K562 (cell line): ENCODE results near the gene SLC7A4. TPM values are rescaled to one million over a fixed set of nuclear protein-coding genes. Genes with fewer than 3 reads are reported as not detected.

Experiments
- BHLHE40 ChIP-seq: IDR thresholded peaks from 2 replicates; pipeline ENCODE4 v1.6.1; 2011; ENCODE audit warnings: low read length, improper control_type of control experiment
- ETV5 ChIP-seq: sonication (generic); formaldehyde crosslinking; IDR thresholded peaks from 2 replicates; pipeline ENCODE4 v1.4.0; 2020; ENCODE audit warnings: low read depth, mild to moderate bottlenecking, missing genetic modification reagents
- KLF13 ChIP-seq: fragments of 450-650 bp; IDR thresholded peaks from 2 replicates; pipeline ENCODE4 v1.6.1; 2016; ENCODE audit warnings: missing genetic modification characterization, low read depth, mild to moderate bottlenecking, missing compliant biosample characterization, moderate library complexity, borderline replicate concordance
- NR1H2 ChIP-seq: sonication (generic); formaldehyde crosslinking; IDR thresholded peaks from 2 replicates; pipeline ENCODE4 v1.4.0; 2020; ENCODE audit warnings: mild to moderate bottlenecking, missing genetic modification reagents
- PTRF ChIP-seq: fragments of 450-650 bp; IDR thresholded peaks from 2 replicates; pipeline ENCODE4 v1.6.1; 2016; ENCODE audit warnings: mild to moderate bottlenecking, missing genetic modification characterization, missing compliant biosample characterization
- SLC30A9 ChIP-seq: fragments of 250-450 bp; sonication (Bioruptor Pico); IDR thresholded peaks from 2 replicates; pipeline ENCODE4 v1.8.0; 2022; ENCODE audit warnings: mild to moderate bottlenecking, moderate library complexity
- SP2 ChIP-seq: IDR thresholded peaks from 2 replicates; pipeline ENCODE4 v1.6.1; 2011; ENCODE audit warnings: mild to moderate bottlenecking, low read depth, low read length, moderate library complexity; ENCODE audit not compliant: poor library complexity, severe bottlenecking; ENCODE audit errors: extremely low read depth
- SRSF7 ChIP-seq: fragments of 200-400 bp; formaldehyde crosslinking; optimal IDR thresholded peaks from 2 replicates; pipeline ENCODE3; 2017; ENCODE audit warnings: mild to moderate bottlenecking, low read depth, low read length
- ZBTB9 ChIP-seq: fragments of 450-650 bp; formaldehyde crosslinking; IDR thresholded peaks from 2 replicates; pipeline ENCODE4 v1.4.0; 2020; ENCODE audit warnings: mild to moderate bottlenecking, moderate library complexity
- ZFP30 ChIP-seq: fragments of 250-450 bp; sonication (Bioruptor Pico); IDR thresholded peaks from 2 replicates; pipeline ENCODE4 v1.8.0; 2022; ENCODE audit warnings: moderate library complexity, mild to moderate bottlenecking, inconsistent platforms, borderline replicate concordance
- ZNF165 ChIP-seq: fragments of 250-450 bp; sonication (Bioruptor Pico); IDR thresholded peaks from 2 replicates; pipeline ENCODE4 v1.4.0; 2020; ENCODE audit warnings: borderline replicate concordance
- ZNF311 ChIP-seq: fragments of 250-450 bp; sonication (Bioruptor Pico); IDR thresholded peaks from 2 replicates; pipeline ENCODE4 v1.4.0; 2020; ENCODE audit warnings: mild to moderate bottlenecking, moderate library complexity
- polyA plus RNA-seq, 8 experiments: library from polyadenylated mRNA; depleted of rRNA in 4 of 8; stranded (reverse) in 5 of 8; unstranded in 3 of 8; fragments of >200 nt; fragmentation: Nextera tagmentation in 2 of 8; fragmentation: Illumina TruSeq in 1 of 8; extraction: Ambion mirVana in 2 of 8; extraction: Trizol in 1 of 8; gene quantifications; 2 replicates each; pipeline versions ENCODE4 v1.2.1 to v1.2.3, GENCODE V29; 2011 to 2014; ENCODE audit warnings: inconsistent platforms in 1 of 8, missing spikeins in 1 of 8
- total RNA-seq, 7 experiments: library from RNA; depleted of rRNA in 6 of 7; stranded (reverse); fragments of >200 nt in 6 of 7; fragmentation: Illumina TruSeq in 2 of 7; extraction: Trizol in 2 of 7; gene quantifications; 2 replicates each; pipeline versions ENCODE4 v1.2.1 to v1.2.3, GENCODE V29; 2011 to 2021; ENCODE audit warnings: low replicate concordance in 1 of 7
- TF ChIP-seq, protein P1 (sequence below): fragments of 450-650 bp; formaldehyde crosslinking; IDR thresholded peaks from 2 replicates; pipeline ENCODE4 v1.4.0; 2022; ENCODE audit warnings: missing genetic modification characterization
- TF ChIP-seq, protein P2 (sequence below): fragments of 450-650 bp; IDR thresholded peaks from 2 replicates; pipeline ENCODE4 v1.7.0; 2016; ENCODE audit warnings: borderline replicate concordance
- TF ChIP-seq, protein P3 (sequence below): conservative IDR thresholded peaks from 2 replicates; pipeline ENCODE4 v1.6.1; 2011; ENCODE audit warnings: low read depth, mild to moderate bottlenecking, low read length; ENCODE audit not compliant: control insufficient read depth

The SLC7A4 gene
- total and polyA plus RNA-seq, 9 of the 15 experiments (the other 6 are each of a cell fraction or from before 2014, with no cell fraction given): not detected

GRCh38 chr22:21045585-21046294, 13.4 kb upstream of the SLC7A4 start, which contains the start of gene LRRC74B (continued):
- no peak for TF ChIP-seq ZNF311 (CRISPR knock-in tag)
- no peak for TF ChIP-seq NR1H2 (CRISPR knock-in tag)
- TF ChIP-seq, protein P1, sequence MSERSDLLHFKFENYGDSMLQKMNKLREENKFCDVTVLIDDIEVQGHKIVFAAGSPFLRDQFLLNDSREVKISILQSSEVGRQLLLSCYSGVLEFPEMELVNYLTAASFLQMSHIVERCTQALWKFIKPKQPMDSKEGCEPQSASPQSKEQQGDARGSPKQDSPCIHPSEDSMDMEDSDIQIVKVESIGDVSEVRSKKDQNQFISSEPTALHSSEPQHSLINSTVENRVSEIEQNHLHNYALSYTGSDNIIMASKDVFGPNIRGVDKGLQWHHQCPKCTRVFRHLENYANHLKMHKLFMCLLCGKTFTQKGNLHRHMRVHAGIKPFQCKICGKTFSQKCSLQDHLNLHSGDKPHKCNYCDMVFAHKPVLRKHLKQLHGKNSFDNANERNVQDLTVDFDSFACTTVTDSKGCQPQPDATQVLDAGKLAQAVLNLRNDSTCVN (CRISPR knock-in tag): 0 out of 2 replicates have a peak, but pooled peaks have one; percentile 5
- no peak for TF ChIP-seq SLC30A9 (CRISPR knock-in tag)
- no peak for TF ChIP-seq ETV5 (CRISPR knock-in tag)
- TF ChIP-seq, protein P2, sequence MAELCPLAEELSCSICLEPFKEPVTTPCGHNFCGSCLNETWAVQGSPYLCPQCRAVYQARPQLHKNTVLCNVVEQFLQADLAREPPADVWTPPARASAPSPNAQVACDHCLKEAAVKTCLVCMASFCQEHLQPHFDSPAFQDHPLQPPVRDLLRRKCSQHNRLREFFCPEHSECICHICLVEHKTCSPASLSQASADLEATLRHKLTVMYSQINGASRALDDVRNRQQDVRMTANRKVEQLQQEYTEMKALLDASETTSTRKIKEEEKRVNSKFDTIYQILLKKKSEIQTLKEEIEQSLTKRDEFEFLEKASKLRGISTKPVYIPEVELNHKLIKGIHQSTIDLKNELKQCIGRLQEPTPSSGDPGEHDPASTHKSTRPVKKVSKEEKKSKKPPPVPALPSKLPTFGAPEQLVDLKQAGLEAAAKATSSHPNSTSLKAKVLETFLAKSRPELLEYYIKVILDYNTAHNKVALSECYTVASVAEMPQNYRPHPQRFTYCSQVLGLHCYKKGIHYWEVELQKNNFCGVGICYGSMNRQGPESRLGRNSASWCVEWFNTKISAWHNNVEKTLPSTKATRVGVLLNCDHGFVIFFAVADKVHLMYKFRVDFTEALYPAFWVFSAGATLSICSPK: no peak
- peak; percentile 80; the same call in 1 of the 2 replicates for TF ChIP-seq ZNF165 (CRISPR knock-in tag)
- TF ChIP-seq ZFP30 (CRISPR knock-in tag): no peak
- no peak for TF ChIP-seq SRSF7
- TF ChIP-seq, protein P3, sequence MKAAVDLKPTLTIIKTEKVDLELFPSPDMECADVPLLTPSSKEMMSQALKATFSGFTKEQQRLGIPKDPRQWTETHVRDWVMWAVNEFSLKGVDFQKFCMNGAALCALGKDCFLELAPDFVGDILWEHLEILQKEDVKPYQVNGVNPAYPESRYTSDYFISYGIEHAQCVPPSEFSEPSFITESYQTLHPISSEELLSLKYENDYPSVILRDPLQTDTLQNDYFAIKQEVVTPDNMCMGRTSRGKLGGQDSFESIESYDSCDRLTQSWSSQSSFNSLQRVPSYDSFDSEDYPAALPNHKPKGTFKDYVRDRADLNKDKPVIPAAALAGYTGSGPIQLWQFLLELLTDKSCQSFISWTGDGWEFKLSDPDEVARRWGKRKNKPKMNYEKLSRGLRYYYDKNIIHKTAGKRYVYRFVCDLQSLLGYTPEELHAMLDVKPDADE: peak; percentile 81
- TF ChIP-seq BHLHE40: peak; percentile 86
- peak; percentile 16; the same call in 1 of the 2 replicates for TF ChIP-seq ZBTB9 (CRISPR knock-in tag)
- no peak for TF ChIP-seq PTRF (tag)
- no peak; the same call in 1 of the 2 replicates for TF ChIP-seq KLF13 (tag)
- peak; percentile 98 for TF ChIP-seq SP2
